Mesenchymal stem cell (in vitro differentiated cells and primary cell): Measurements from ENCODE around the gene PAF1.

Source experiments
- DNase-seq: peaks from one replicate; pipeline ENCODE4 v3.0.0-alpha.2; 2013
- H2AFZ ChIP-seq: one replicate; pipeline ENCODE4 v1.6.1; 2013; ENCODE audit warnings: low read depth, mild to moderate bottlenecking, control low read depth, inconsistent platforms, low read length, moderate library complexity
- H2AK5ac ChIP-seq: 2 replicates; pipeline ENCODE4 v1.6.1; 2013; ENCODE audit warnings: low read length, moderate library complexity, mild to moderate bottlenecking, inconsistent platforms; ENCODE audit not compliant: severe bottlenecking
- H2BK120ac ChIP-seq: one replicate; pipeline ENCODE4 v1.6.1; 2013; ENCODE audit warnings: low read depth, mild to moderate bottlenecking, inconsistent platforms, low read length, moderate library complexity
- H2BK12ac ChIP-seq, 2 experiments: one replicate each; pipeline ENCODE4 v1.6.1; 2013; ENCODE audit warnings: inconsistent platforms in 2 of 2, low read length in 2 of 2, mild to moderate bottlenecking in 2 of 2, moderate library complexity in 2 of 2, control low read depth in 1 of 2
- H2BK15ac ChIP-seq: one replicate; pipeline ENCODE4 v1.6.1; 2013; ENCODE audit warnings: mild to moderate bottlenecking, low read depth, inconsistent platforms; ENCODE audit not compliant: poor library complexity, severe bottlenecking
- H2BK5ac ChIP-seq: 2 replicates; pipeline ENCODE4 v1.6.1; 2013; ENCODE audit warnings: low read depth, mild to moderate bottlenecking, low read length, control low read depth, inconsistent platforms; ENCODE audit not compliant: poor library complexity, severe bottlenecking
- H3K14ac ChIP-seq, 2 experiments: one replicate each; pipeline ENCODE4 v1.6.1; 2013; ENCODE audit warnings: inconsistent platforms in 2 of 2, low read length in 2 of 2, control low read depth in 1 of 2, mild to moderate bottlenecking in 1 of 2, moderate library complexity in 1 of 2
- H3K18ac ChIP-seq, 2 experiments: one replicate each; pipeline ENCODE4 v1.6.1; 2013; ENCODE audit warnings: inconsistent platforms in 2 of 2, low read length in 2 of 2, control low read depth in 1 of 2, low read depth in 1 of 2, mild to moderate bottlenecking in 1 of 2
- H3K23ac ChIP-seq, 2 experiments: one replicate each; pipeline ENCODE4 v1.6.1; 2013; ENCODE audit warnings: inconsistent platforms in 2 of 2, low read length in 2 of 2, mild to moderate bottlenecking in 2 of 2, moderate library complexity in 2 of 2, control low read depth in 1 of 2
- H3K27ac ChIP-seq: 2 replicates; pipeline ENCODE4 v1.5.1; 2013; ENCODE audit warnings: mild to moderate bottlenecking, moderate library complexity, low read length, control low read depth, inconsistent platforms; ENCODE audit not compliant: poor library complexity, severe bottlenecking
- H3K27me3 ChIP-seq, 2 experiments: 2 replicates each; pipeline versions ENCODE4 v1.6.1 to v1.7.0; 2013; ENCODE audit warnings: low read length in 2 of 2, mild to moderate bottlenecking in 2 of 2, moderate library complexity in 2 of 2, control low read depth in 1 of 2, inconsistent platforms in 1 of 2; ENCODE audit not compliant: control insufficient read depth in 1 of 2, insufficient read depth in 1 of 2
- H3K36me3 ChIP-seq, 2 experiments: 2 replicates each; pipeline versions ENCODE4 v1.6.1 to v1.7.0; 2013; ENCODE audit warnings: low read length in 2 of 2, control low read depth in 1 of 2, inconsistent platforms in 1 of 2, low read depth in 1 of 2, mild to moderate bottlenecking in 1 of 2; ENCODE audit not compliant: insufficient read depth in 2 of 2, control insufficient read depth in 1 of 2
- H3K4ac ChIP-seq, 2 experiments: one replicate each; pipeline ENCODE4 v1.6.1; 2013; ENCODE audit warnings: inconsistent platforms in 2 of 2, low read length in 2 of 2, mild to moderate bottlenecking in 2 of 2, moderate library complexity in 2 of 2, control low read depth in 1 of 2, low read depth in 1 of 2
- H3K4me1 ChIP-seq: 2 replicates; pipeline ENCODE4 v1.6.1; 2013; ENCODE audit warnings: low read depth, low read length, control low read depth; ENCODE audit not compliant: control insufficient read depth, insufficient read depth
- H3K4me2 ChIP-seq: 2 replicates; pipeline ENCODE4 v1.6.1; 2013; ENCODE audit warnings: low read length, mild to moderate bottlenecking, inconsistent platforms; ENCODE audit not compliant: poor library complexity, severe bottlenecking
- H3K4me3 ChIP-seq, 2 experiments: 2 replicates each; pipeline versions ENCODE4 v1.5.1 to v1.7.0; 2013; ENCODE audit warnings: low read length in 2 of 2, mild to moderate bottlenecking in 2 of 2, control low read depth in 1 of 2, low read depth in 1 of 2; ENCODE audit not compliant: insufficient read depth in 1 of 2
- H3K79me1 ChIP-seq: replicated peaks from 2 replicates; pipeline ENCODE4 v1.6.1; 2013; ENCODE audit warnings: mild to moderate bottlenecking, control low read depth, low read length, inconsistent platforms; ENCODE audit not compliant: poor library complexity, severe bottlenecking
- H3K9ac ChIP-seq: 2 replicates; pipeline ENCODE4 v1.7.0; 2013; ENCODE audit warnings: mild to moderate bottlenecking, low read length, moderate library complexity
- H3K9me3 ChIP-seq: 2 replicates; pipeline ENCODE4 v1.7.0; 2013; ENCODE audit warnings: mild to moderate bottlenecking, low read length; ENCODE audit not compliant: control insufficient read depth
- H4K8ac ChIP-seq: one replicate; pipeline ENCODE4 v1.6.1; 2013; ENCODE audit warnings: inconsistent platforms, mild to moderate bottlenecking, low read length, moderate library complexity
- H4K91ac ChIP-seq: one replicate; pipeline ENCODE4 v1.6.1; 2013; ENCODE audit warnings: mild to moderate bottlenecking, low read length, inconsistent platforms
- WGBS: methylation state at CpG from one replicate; pipeline ENCODE4 v1.1.7; 2013; ENCODE audit warnings: mixed read lengths; 5-methylcytosine and 5-hydroxymethylcytosine counted together

The PAF1 gene

DNA sequence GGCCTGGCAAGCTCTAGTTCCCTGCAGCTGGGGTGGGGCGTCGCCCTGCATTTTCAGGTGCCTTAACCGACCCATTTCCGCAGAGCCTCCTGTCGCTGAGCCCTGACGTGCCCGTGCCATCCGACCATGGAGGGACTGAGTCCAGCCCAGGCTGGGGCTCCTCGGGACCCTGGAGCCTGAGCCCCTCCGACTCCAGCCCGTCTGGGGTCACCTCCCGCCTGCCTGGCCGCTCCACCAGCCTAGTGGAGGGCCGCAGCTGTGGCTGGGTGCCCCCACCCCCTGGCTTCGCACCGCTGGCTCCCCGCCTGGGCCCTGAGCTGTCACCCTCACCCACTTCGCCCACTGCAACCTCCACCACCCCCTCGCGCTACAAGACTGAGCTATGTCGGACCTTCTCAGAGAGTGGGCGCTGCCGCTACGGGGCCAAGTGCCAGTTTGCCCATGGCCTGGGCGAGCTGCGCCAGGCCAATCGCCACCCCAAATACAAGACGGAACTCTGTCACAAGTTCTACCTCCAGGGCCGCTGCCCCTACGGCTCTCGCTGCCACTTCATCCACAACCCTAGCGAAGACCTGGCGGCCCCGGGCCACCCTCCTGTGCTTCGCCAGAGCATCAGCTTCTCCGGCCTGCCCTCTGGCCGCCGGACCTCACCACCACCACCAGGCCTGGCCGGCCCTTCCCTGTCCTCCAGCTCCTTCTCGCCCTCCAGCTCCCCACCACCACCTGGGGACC is 16.9 kb upstream of the PAF1 start:
- peak overlapping the region; percentile 71 for H2BK120ac ChIP-seq
- WGBS: 55% methylated on average over 40 of the region's 40 CpGs

DNA sequence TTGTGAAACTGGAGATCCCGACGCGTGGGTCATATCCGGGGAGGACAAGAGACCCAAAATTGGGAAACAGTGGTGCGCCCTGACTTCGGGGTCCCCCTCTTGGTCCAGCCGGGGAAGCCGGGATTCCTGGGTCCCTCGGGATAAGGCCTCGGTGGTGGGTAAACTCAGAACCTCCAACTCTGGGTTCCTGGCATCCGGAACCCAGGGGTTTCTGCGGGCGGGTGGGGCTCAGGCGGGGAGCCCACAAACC is 16.4 kb upstream of the PAF1 start:
- Histone ChIP-seq H3K14ac (no peak overlapping the region), H3K4me2 (peak overlapping the region; percentile 60), H3K79me1 (no peaks in the 10 kb centered on the region), H3K27ac (peak overlapping the region; percentile 92), H3K36me3 (peaks cover 13 to 15% of the 10 kb centered on the region in 2 experiments), H3K27me3 (no peaks in the 10 kb centered on the region), H2BK15ac (peak overlapping the region; percentile 30), H4K8ac (no peak overlapping the region), H2AK5ac (no peak overlapping the region), H4K91ac (no peak overlapping the region), H2BK5ac (no peak overlapping the region), H2BK120ac (peak overlapping the region; percentile 71), H3K9me3 (no peaks in the 10 kb centered on the region), H2AFZ (no peak overlapping the region), H2BK12ac (no peak overlapping the region), H3K4me1 (peaks cover 43% of the 10 kb centered on the region), H3K9ac (peak overlapping the region; percentile 98), H3K18ac (peak overlapping the region; percentile 94 to 97), H3K23ac (no peak overlapping the region), H3K4ac (peak overlapping the region in 1 of 2 experiments; percentile 94), H3K4me3 (peak overlapping the region; percentile 88 to 95)
- no peak for DNase-seq
- WGBS: 6% methylated on average over 14 of the region's 14 CpGs

More for the DNA sequence above, 16.9 kb upstream of the PAF1 start:
- Histone ChIP-seq H3K36me3 (peaks cover 13 to 15% of the 10 kb centered on the region in 2 experiments), H3K9me3 (no peaks in the 10 kb centered on the region), H2BK5ac (no peak overlapping the region), H3K23ac (no peak overlapping the region), H3K4me3 (peak overlapping the region; percentile 88 to 95), H2BK12ac (no peak overlapping the region), H3K18ac (peak overlapping the region in 1 of 2 experiments; percentile 40), H3K9ac (peak overlapping the region; percentile 98), H2AFZ (no peak overlapping the region), H2BK15ac (peak overlapping the region; percentile 12), H3K27ac (peak overlapping the region; percentile 92), H3K27me3 (no peaks in the 10 kb centered on the region), H3K4me2 (peak overlapping the region; percentile 60), H4K91ac (peak overlapping the region; percentile 53), H2AK5ac (no peak overlapping the region), H3K4me1 (peaks cover 39% of the 10 kb centered on the region), H3K4ac (no peak overlapping the region), H4K8ac (no peak overlapping the region), H3K14ac (peak overlapping the region in 1 of 2 experiments; percentile 45), H3K79me1 (no peaks in the 10 kb centered on the region)
- peak; percentile 57 for DNase-seq

DNA sequence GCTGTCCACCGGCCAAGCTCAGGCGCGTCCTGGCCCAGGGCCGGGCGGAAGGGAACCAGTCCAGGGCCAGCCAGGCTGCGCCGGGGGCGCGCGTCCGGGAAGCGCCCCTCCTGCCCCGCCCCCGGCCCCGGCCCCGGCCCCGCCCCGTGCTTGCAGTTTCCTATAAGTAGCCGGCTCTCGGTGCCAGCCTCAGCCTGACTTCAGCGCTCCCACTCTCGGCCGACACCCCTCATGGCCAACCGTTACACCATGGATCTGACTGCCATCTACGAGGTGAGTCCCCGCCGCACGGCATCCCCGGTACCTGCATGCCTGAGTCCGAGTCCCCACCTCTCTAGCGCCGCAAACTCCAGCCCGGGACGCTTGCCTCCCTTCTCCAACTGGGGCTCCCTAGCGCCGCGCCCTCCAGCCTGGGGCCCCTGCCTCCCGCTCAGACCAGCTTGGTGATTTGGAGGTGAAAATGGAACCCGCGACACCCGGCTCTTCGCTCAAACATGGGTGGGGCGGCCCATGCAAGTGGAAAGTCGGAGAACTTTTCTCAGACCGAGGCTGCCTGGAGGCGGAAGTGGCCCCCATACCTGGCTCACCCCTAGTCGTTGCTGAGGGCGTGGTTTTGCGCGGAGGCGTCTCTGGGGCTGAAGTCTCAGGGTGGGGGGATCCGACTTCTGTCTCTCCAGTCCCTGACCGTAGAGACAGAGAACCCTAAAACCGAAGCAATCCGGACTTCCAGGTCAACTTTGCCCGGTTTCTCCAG is 15.9 kb upstream of the PAF1 start, which contains the start of gene ZFP36:
TSS of gene ZFP36 (plus strand) at position 192 of the 754 bp plus-strand sequence. CDS start at position 250, 58 bp downstream.
- Histone ChIP-seq H3K4ac (peak within 1 kb of the TSS; percentile 89 to 94), H3K27ac (peak within 1 kb of the TSS; percentile 92), H2BK12ac (peak within 1 kb of the TSS; percentile 91 to 96), H4K8ac (peak within 1 kb of the TSS; percentile 85), H3K4me2 (peak within 1 kb of the TSS; percentile 60), H3K27me3 (no peaks in the 10 kb centered on the region), H3K79me1 (no peaks in the 10 kb centered on the region), H3K4me1 (peaks cover 48% of the 10 kb centered on the region), H3K23ac (peak within 1 kb of the TSS in 1 of 2 experiments; percentile 91), H2BK5ac (peak within 1 kb of the TSS; percentile 85), H3K18ac (peak within 1 kb of the TSS; percentile 94 to 97), H3K9ac (peak within 1 kb of the TSS; percentile 98), H2AK5ac (peak within 1 kb of the TSS; percentile 61), H2BK15ac (peak within 1 kb of the TSS; percentile 92), H3K14ac (peak within 1 kb of the TSS in 1 of 2 experiments; percentile 97), H3K36me3 (peaks cover 13 to 15% of the 10 kb centered on the region in 2 experiments), H3K4me3 (peak within 1 kb of the TSS; percentile 88 to 95), H2BK120ac (peak within 1 kb of the TSS; percentile 71), H3K9me3 (no peaks in the 10 kb centered on the region), H4K91ac (peak within 1 kb of the TSS; percentile 91), H2AFZ (no peak within 1 kb of the TSS)
- under 1% methylated on average over 52 of the region's 56 CpGs for WGBS
- peak; percentile 97 for DNase-seq
